Measurements from ENCODE around the gene TBC1D16. TPM values are rescaled to one million over a fixed set of nuclear protein-coding genes. Genes with fewer than 3 reads are reported as not detected.

The TBC1D16 gene
- total RNA-seq, 1 donor from 2014 or later: 197 TPM

GRCh38 chr17:79977708-79978547 is 57.7 kb downstream of the TBC1D16 start:
- no peak for TF ChIP-seq CTCF (IDR thresholded peaks at IDR 0.05; ENCODE audit: partially characterized antibody, unreplicated experiment)
- H3K9me3 Mint-ChIP-seq (ENCODE audit: unreplicated experiment): peaks cover 12% of the 10 kb centered on the region
- no peak overlapping the region for H3K4me3 Mint-ChIP-seq (ENCODE audit: unreplicated experiment)
- H3K27ac Mint-ChIP-seq (ENCODE audit: unreplicated experiment): no peak overlapping the region
- DNase-seq: no peak
- H3K36me3 Mint-ChIP-seq (ENCODE audit: unreplicated experiment): no peaks in the 10 kb centered on the region
- peaks cover 25% of the 10 kb centered on the region for H3K4me1 Mint-ChIP-seq (ENCODE audit: low read depth, unreplicated experiment)
- H3K27me3 Mint-ChIP-seq (ENCODE audit: unreplicated experiment): peaks cover 10% of the 10 kb centered on the region

GRCh38 chr17:79977161-79977631 is 58.5 kb downstream of the TBC1D16 start:
- Mint-ChIP-seq H3K4me3 (ENCODE audit: unreplicated experiment) (no peak overlapping the region), H3K36me3 (ENCODE audit: unreplicated experiment) (no peaks in the 10 kb centered on the region), H3K27ac (ENCODE audit: unreplicated experiment) (no peak overlapping the region), H3K27me3 (ENCODE audit: unreplicated experiment) (peaks cover 8% of the 10 kb centered on the region), H3K4me1 (ENCODE audit: low read depth, unreplicated experiment) (peaks cover 23% of the 10 kb centered on the region), H3K9me3 (ENCODE audit: unreplicated experiment) (peaks cover 10% of the 10 kb centered on the region)
- DNase-seq: no peak
- no peak for TF ChIP-seq CTCF (IDR thresholded peaks at IDR 0.05; ENCODE audit: partially characterized antibody, unreplicated experiment)

GRCh38 chr17:79976451-79976850 is 59.2 kb downstream of the TBC1D16 start:
- peaks cover 20% of the 10 kb centered on the region for H3K4me1 Mint-ChIP-seq (ENCODE audit: low read depth, unreplicated experiment)
- no peak for DNase-seq
- H3K27ac Mint-ChIP-seq (ENCODE audit: unreplicated experiment): no peak overlapping the region

GRCh38 chr17:79975498-79976134 is 60.1 kb downstream of the TBC1D16 start:
- DNase-seq: no peak
- Mint-ChIP-seq H3K27ac (ENCODE audit: unreplicated experiment) (no peak overlapping the region), H3K9me3 (ENCODE audit: unreplicated experiment) (peaks cover 10% of the 10 kb centered on the region), H3K4me3 (ENCODE audit: unreplicated experiment) (no peak overlapping the region), H3K36me3 (ENCODE audit: unreplicated experiment) (no peaks in the 10 kb centered on the region), H3K4me1 (ENCODE audit: low read depth, unreplicated experiment) (peaks cover 14% of the 10 kb centered on the region), H3K27me3 (ENCODE audit: unreplicated experiment) (peaks cover 6% of the 10 kb centered on the region)
- TF ChIP-seq CTCF (IDR thresholded peaks at IDR 0.05; ENCODE audit: partially characterized antibody, unreplicated experiment): no peak

More at GRCh38 chr17:79976451-79976850, 59.2 kb downstream of the TBC1D16 start:
- Mint-ChIP-seq H3K9me3 (ENCODE audit: unreplicated experiment) (peaks cover 12% of the 10 kb centered on the region), H3K4me3 (ENCODE audit: unreplicated experiment) (no peak overlapping the region), H3K36me3 (ENCODE audit: unreplicated experiment) (no peaks in the 10 kb centered on the region), H3K27me3 (ENCODE audit: unreplicated experiment) (peaks cover 7% of the 10 kb centered on the region)
- no peak for TF ChIP-seq CTCF (IDR thresholded peaks at IDR 0.05; ENCODE audit: partially characterized antibody, unreplicated experiment)

Data from glutamatergic neuron (in vitro differentiated cells).